ENCODE results near the gene ANK2. TPM values are rescaled to one million over a fixed set of nuclear protein-coding genes. Genes with fewer than 3 reads are reported as not detected.

Gene ANK2
- total and polyA plus RNA-seq, 10 donors: 5.3 to 158 (median 72.9) TPM

DNA sequence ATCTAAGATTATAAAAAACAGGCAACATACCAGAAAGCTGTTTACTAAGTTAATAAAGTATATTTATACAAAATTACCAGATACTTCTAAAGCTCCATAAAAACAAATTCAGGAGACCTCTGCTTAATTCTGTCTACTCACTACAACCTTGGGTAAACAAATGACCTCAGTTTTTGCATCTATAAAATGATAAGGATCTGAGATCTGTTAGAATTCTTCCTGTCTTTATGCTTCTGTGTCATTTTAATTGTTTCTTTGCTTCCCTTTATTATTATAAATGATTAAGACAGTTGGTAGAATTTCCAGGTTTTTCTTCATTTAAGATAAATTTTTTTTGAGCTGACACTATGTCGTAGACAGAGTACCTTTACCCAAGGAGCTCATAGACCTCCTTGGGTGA, 76.0 kb downstream of the ANK2 start:
- 43 to 78% (median 67%) methylated on average over 1 of the region's 1 CpG for WGBS, 5 donors
- no peaks in the 10 kb centered on the region for H3K9me3 ChIP-seq
- H3K36me3 ChIP-seq: no peaks in the 10 kb centered on the region
- H3K4me3 ChIP-seq: no peak overlapping the region
- no peak overlapping the region for H3K27ac ChIP-seq
- intact Hi-C loops (cut with DNase I; ENCODE audit: low total_unique reads): no loop called here
- TF ChIP-seq POLR2AphosphoS5 (IDR thresholded peaks at IDR 0.05): no peak
- DNase-seq: no peak
- H3K27me3 ChIP-seq (replicated peaks in 1 of 7): no peaks in the 10 kb centered on the region
- no peaks in the 10 kb centered on the region for H3K4me1 ChIP-seq

DNA sequence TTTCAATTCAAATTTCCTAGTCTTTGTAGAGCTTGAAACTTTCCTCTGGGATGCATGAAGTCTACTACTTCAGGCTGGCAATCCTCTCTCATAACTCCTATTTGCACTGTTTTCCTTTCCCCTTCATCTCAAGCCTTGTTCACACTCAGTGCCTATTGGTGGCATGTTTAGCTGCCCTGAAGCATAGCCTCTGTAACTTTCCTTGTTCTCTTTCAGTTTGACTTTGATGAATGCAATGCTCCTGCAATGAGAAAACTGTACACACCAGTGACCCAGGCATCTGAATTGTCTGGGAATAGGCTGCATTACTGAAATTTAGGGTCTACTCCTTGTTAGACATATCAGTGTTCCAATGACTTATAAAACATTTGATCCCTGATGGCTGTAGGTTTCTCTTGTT, 81.7 kb downstream of the ANK2 start:
- Histone ChIP-seq H3K9me3 (no peaks in the 10 kb centered on the region), H3K4me3 (no peak overlapping the region), H3K36me3 (no peaks in the 10 kb centered on the region), H3K27me3 (replicated peaks in 1 of 7) (no peaks in the 10 kb centered on the region), H3K27ac (no peak overlapping the region), H3K4me1 (no peaks in the 10 kb centered on the region)
- DNase-seq: no peak
- intact Hi-C loops (cut with DNase I; ENCODE audit: low total_unique reads): no loop called here
- TF ChIP-seq, protein P1, sequence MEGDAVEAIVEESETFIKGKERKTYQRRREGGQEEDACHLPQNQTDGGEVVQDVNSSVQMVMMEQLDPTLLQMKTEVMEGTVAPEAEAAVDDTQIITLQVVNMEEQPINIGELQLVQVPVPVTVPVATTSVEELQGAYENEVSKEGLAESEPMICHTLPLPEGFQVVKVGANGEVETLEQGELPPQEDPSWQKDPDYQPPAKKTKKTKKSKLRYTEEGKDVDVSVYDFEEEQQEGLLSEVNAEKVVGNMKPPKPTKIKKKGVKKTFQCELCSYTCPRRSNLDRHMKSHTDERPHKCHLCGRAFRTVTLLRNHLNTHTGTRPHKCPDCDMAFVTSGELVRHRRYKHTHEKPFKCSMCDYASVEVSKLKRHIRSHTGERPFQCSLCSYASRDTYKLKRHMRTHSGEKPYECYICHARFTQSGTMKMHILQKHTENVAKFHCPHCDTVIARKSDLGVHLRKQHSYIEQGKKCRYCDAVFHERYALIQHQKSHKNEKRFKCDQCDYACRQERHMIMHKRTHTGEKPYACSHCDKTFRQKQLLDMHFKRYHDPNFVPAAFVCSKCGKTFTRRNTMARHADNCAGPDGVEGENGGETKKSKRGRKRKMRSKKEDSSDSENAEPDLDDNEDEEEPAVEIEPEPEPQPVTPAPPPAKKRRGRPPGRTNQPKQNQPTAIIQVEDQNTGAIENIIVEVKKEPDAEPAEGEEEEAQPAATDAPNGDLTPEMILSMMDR (IDR thresholded peaks at IDR 0.05 in 8 of 11, conservative IDR thresholded peaks at IDR 0.05 in 3 of 11): no peak
- TF ChIP-seq POLR2AphosphoS5 (IDR thresholded peaks at IDR 0.05) (no peak), POLR2A (IDR thresholded peaks at IDR 0.05) (no peak)

DNA sequence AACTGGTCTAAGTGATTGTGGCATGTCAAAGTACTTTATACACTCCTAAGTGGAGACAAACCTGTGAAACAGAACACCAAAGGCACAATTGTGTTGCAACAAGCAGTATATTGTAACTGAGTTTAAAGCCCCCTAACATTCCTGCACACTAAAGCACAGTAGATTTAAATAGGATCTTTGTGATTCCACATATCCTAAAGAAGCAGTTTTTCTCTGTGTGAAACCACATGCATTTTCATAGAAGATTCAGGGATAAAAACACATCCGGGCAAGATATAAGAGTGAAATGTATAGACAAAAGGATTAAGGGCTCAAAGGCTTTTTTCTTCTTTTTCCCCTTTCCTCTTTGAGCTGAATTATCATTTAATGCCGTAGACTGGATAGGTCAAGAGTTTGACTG, 82.2 kb downstream of the ANK2 start:
- TF ChIP-seq POLR2AphosphoS5 (IDR thresholded peaks at IDR 0.05): no peak
- no peak for TF ChIP-seq POLR2A (IDR thresholded peaks at IDR 0.05)
- TF ChIP-seq, protein P1 (IDR thresholded peaks at IDR 0.05 in 8 of 11, conservative IDR thresholded peaks at IDR 0.05 in 3 of 11): no peak
- no peak for DNase-seq
- Histone ChIP-seq H3K9me3 (no peaks in the 10 kb centered on the region), H3K4me3 (no peak overlapping the region), H3K36me3 (no peaks in the 10 kb centered on the region), H3K4me1 (no peaks in the 10 kb centered on the region), H3K27ac (no peak overlapping the region), H3K27me3 (replicated peaks in 1 of 7) (no peaks in the 10 kb centered on the region)
- 68 to 88% (median 80%) methylated on average over 2 of the region's 2 CpGs for WGBS, 5 donors
- intact Hi-C loops (cut with DNase I; ENCODE audit: low total_unique reads): no loop called here

DNA sequence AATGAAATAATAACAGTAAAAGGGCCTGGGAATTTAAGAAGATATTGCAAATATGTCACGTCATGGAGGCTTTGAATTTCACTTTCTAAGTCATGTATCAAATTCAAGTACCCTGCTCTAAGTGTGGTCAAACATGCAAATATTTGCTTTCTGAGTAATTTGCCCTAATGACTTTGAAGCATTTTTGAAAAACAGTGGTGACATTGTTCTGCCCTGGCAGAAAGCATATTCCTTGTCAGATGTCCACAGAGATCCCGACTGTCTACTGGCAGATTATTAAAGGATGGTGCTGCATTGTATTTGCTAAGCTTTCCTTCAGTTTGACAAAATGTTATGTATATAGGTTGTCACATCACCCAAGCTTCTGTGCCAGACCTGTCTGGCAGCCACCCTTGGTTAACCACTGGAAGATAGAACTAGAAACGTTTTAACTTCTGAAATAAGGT, 92.5 kb downstream of the ANK2 start:
- TF ChIP-seq POLR2AphosphoS5 (IDR thresholded peaks at IDR 0.05) (no peak), POLR2A (IDR thresholded peaks at IDR 0.05) (no peak)
- TF ChIP-seq, protein P1 (IDR thresholded peaks at IDR 0.05 in 8 of 11, conservative IDR thresholded peaks at IDR 0.05 in 3 of 11): no peak
- no peaks in the 10 kb centered on the region for H3K27me3 ChIP-seq (replicated peaks in 1 of 7)
- no peak overlapping the region for H3K4me3 ChIP-seq
- H3K27ac ChIP-seq: peak overlapping the region in 2 of 8 donors; percentile 10 to 20
- DNase-seq: no peak
- intact Hi-C loops (cut with DNase I; ENCODE audit: low total_unique reads): no loop called here
- H3K9me3 ChIP-seq: no peaks in the 10 kb centered on the region
- no peaks in the 10 kb centered on the region for H3K36me3 ChIP-seq
- H3K4me1 ChIP-seq: peaks cover 0 to 11% (median 0%) of the 10 kb centered on the region in 6 donors
- WGBS, 5 donors: 42 to 53% (median 46%) methylated on average over 3 of the region's 3 CpGs

DNA sequence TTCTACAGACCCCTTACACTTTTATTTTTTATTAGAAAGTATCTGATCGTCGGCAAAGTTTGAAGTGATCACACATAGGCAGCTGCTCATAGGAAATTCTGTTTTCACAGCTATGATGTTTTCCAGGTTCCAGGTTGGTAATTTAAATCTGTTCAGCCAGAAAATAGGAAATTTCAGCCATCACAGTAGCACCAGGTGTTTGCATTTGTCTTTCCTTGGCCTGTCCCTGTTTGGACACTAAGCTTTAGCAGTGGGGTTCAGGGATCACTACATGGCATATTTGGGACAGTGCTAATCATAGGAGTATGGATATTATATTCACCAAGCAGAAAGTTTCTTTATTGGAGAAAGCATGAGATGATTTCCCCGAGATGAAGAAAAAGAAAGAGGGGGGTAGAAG, 92.9 kb downstream of the ANK2 start:
- intact Hi-C loops (cut with DNase I; ENCODE audit: low total_unique reads): no loop called here
- Histone ChIP-seq H3K4me3 (no peak overlapping the region), H3K36me3 (no peaks in the 10 kb centered on the region), H3K4me1 (peaks cover 0 to 11% (median under 1%) of the 10 kb centered on the region in 6 donors), H3K9me3 (no peaks in the 10 kb centered on the region), H3K27ac (peak overlapping the region in 2 of 8 donors; percentile 9 to 20), H3K27me3 (replicated peaks in 1 of 7) (no peaks in the 10 kb centered on the region)
- WGBS, 5 donors: 74 to 85% (median 80%) methylated on average over 3 of the region's 3 CpGs
- no peak for DNase-seq
- TF ChIP-seq, protein P1 (IDR thresholded peaks at IDR 0.05 in 8 of 11, conservative IDR thresholded peaks at IDR 0.05 in 3 of 11): no peak
- TF ChIP-seq POLR2A (IDR thresholded peaks at IDR 0.05) (no peak), POLR2AphosphoS5 (IDR thresholded peaks at IDR 0.05) (no peak)
